ENCODE results near the gene CEP112.

Gene CEP112

GRCh38 chr17:65666876-65667321, 525.0 kb downstream of the CEP112 start:
- DNase-seq: no peak

GRCh38 chr17:65665966-65666365, 526.0 kb downstream of the CEP112 start:
- DNase-seq: no peak

- DNase-seq: no peak
These were observed 527.2 kb downstream of the CEP112 start for GRCh38 chr17:65664696-65665095.

- DNase-seq: no peak
These were observed 527.7 kb downstream of the CEP112 start for GRCh38 chr17:65664266-65664665.

GRCh38 chr17:65662196-65662595, 529.7 kb downstream of the CEP112 start:
- DNase-seq: no peak

GRCh38 chr17:65660947-65661346, 531.0 kb downstream of the CEP112 start:
- no peak for DNase-seq

GRCh38 chr17:65660078-65660477, 531.9 kb downstream of the CEP112 start:
- DNase-seq: no peak

- no peak for DNase-seq
These were observed 532.4 kb downstream of the CEP112 start for GRCh38 chr17:65659512-65659911.

- no peak for DNase-seq
These were observed 534.6 kb downstream of the CEP112 start for GRCh38 chr17:65657251-65657828.

GRCh38 chr17:65656390-65657250, 535.3 kb downstream of the CEP112 start:
- no peak for DNase-seq

- DNase-seq: no peak
These were observed 536.2 kb downstream of the CEP112 start for GRCh38 chr17:65655706-65656105.

GRCh38 chr17:65644545-65644944, 547.4 kb downstream of the CEP112 start:
- DNase-seq: no peak

- peak; percentile 46 for DNase-seq
These were observed 553.5 kb downstream of the CEP112 start for GRCh38 chr17:65638221-65638975.

GRCh38 chr17:65637786-65638185, 554.1 kb downstream of the CEP112 start:
- DNase-seq: no peak

GRCh38 chr17:65634533-65634932, 557.4 kb downstream of the CEP112 start:
- no peak for DNase-seq

GRCh38 chr17:65633988-65634387, 557.9 kb downstream of the CEP112 start:
- DNase-seq: peak; percentile 35

- DNase-seq: no peak
These were observed 558.6 kb downstream of the CEP112 start for GRCh38 chr17:65633146-65633881.

GRCh38 chr17:65630502-65630901, 561.4 kb downstream of the CEP112 start:
- DNase-seq: no peak

GRCh38 chr17:65629234-65629690, 562.7 kb downstream of the CEP112 start:
- no peak for DNase-seq

GRCh38 chr17:65628644-65629036, 563.3 kb downstream of the CEP112 start:
- no peak for DNase-seq

- peak; percentile 4 for DNase-seq
These were observed 563.9 kb downstream of the CEP112 start for GRCh38 chr17:65627891-65628643.

- no peak for DNase-seq
These were observed 564.8 kb downstream of the CEP112 start for GRCh38 chr17:65627108-65627507.
